Stimulated activated memory B cell treated with anti-CD40 and anti-IgM and Interleukin-4, amounts not matched to agents 10 μg/mL and 1 μg/mL and 100 μg/mL, for 72 hours (primary cell): ENCODE measurements around the gene ATXN8OS.
"Not testable (repeated sequence)": the region's sequence is repeated elsewhere in the genome, so short reads cannot be mapped to it uniquely, and the experiment has no call there.

Source experiments
- ATAC-seq: fragments of 150-1000 bp; cut with Tn5 transposase; 2 replicates; pipeline ENCODE4 v1.10.0; 2021
- H3K27ac Mint-ChIP-seq: one replicate; pipeline ENCODE4 v1.8.0; 2022; ENCODE audit warnings: mild to moderate bottlenecking, mixed read lengths
- H3K27me3 Mint-ChIP-seq: one replicate; pipeline ENCODE4 v1.8.0; 2022; ENCODE audit warnings: mixed read lengths
- H3K36me3 Mint-ChIP-seq: one replicate; pipeline ENCODE4 v1.8.0; 2022; ENCODE audit warnings: mixed read lengths
- H3K4me1 Mint-ChIP-seq: one replicate; pipeline ENCODE4 v1.8.0; 2022; ENCODE audit warnings: mixed read lengths
- H3K4me3 Mint-ChIP-seq: one replicate; pipeline ENCODE4 v1.8.0; 2022; ENCODE audit warnings: mild to moderate bottlenecking, moderate library complexity, mixed read lengths
- H3K9me3 Mint-ChIP-seq: one replicate; pipeline ENCODE4 v1.8.0; 2022; ENCODE audit warnings: mixed read lengths

The ATXN8OS gene

DNA sequence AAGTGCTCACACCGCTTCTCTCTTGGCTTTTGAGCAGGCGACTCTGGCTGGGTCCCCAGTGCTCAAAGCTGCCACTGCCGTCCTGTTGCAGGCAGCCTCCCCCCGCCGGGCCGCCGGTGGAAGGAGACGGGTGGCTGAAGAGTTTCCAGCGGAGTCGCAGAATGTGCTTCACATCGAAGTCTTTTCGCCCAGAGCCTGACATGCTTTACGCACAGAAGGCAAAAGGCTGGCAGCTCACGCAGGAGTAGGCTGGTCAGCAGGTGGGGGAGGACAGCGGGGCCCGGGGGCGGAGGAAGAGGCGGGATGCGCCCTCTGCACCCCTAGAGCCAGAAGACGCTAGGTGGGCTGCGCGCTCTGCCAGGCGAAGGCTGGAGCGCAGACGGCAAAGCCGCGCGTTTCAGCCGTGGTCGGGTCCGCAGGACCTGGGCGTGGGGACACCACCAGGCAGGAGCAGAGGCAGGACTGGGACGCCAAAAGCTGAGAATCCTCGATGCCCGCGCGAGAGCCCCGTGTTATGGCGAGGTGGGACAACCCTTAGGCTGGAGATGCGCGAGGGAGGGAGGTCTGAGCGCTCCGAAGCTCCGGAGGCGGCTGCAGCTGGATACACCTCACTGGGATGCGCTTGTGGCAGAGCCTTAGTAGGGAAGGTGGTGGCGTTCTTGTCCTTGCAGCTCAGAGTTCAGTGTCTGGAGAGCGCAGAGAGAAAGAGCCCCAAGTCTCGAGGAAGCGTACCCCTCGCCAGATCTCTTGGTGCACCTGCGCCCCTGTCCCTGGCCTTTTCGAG, at the start of gene ATXN8OS:
Gene ATXN8OS (plus strand): TSS at position 329 of the 784 bp plus-strand sequence.
- peaks cover 13% of the 10 kb centered on the region for H3K9me3 Mint-ChIP-seq
- H3K27me3 Mint-ChIP-seq = no peaks in the 10 kb centered on the region
- no peaks in the 10 kb centered on the region for H3K36me3 Mint-ChIP-seq
- peak; percentile 45 for ATAC-seq
- H3K27ac Mint-ChIP-seq = no peak within 1 kb of the TSS
- H3K4me3 Mint-ChIP-seq = no peak within 1 kb of the TSS
- H3K4me1 Mint-ChIP-seq = no peaks in the 10 kb centered on the region

DNA sequence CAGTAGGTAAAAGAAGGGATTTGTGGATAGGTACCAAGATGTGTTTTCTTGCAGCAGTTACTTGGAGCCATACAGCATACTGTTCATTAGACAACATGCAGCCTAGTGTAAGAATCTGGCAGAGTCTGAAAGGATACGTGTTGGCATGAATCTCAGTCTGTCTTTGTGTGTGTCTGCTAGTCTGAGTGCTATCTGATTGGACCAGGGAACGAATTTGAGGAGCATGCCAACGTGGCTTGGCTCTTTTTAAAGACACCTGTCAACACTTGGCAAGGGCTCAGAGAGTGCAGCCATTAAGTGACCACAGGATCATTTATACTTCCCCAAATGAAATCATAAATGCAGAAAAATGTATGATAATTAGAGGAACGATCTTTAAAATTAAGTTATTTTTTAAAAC, 27.6 kb upstream of the ATXN8OS start:
- no peak for ATAC-seq
- no peak overlapping the region for H3K27ac Mint-ChIP-seq
- no peak overlapping the region for H3K4me3 Mint-ChIP-seq
- peaks cover 5% of the 10 kb centered on the region for H3K9me3 Mint-ChIP-seq
- H3K36me3 Mint-ChIP-seq = no peaks in the 10 kb centered on the region
- no peaks in the 10 kb centered on the region for H3K27me3 Mint-ChIP-seq
- no peaks in the 10 kb centered on the region for H3K4me1 Mint-ChIP-seq

DNA sequence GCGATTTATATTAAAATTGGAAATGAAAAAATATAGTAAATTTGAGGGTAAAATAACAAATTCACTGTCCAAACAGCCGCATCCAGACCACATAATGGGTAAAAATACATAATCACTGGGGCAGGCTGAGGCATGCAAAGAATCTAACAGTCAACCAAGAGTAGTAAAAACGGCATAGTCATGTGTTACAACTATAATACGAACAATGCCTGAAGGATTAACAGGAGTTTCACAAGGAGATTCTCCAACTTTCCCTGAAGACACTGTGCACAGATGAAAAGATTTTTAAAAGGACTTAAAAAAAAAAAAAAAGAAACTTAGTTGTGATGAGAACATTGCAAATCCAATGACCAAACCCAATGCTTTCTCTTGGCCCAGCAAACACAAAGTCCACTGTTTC, 20.4 kb upstream of the ATXN8OS start:
- Mint-ChIP-seq H3K4me3 (no peak overlapping the region), H3K4me1 (no peaks in the 10 kb centered on the region), H3K27me3 (no peaks in the 10 kb centered on the region), H3K9me3 (peaks cover 11% of the 10 kb centered on the region), H3K36me3 (no peaks in the 10 kb centered on the region), H3K27ac (no peak overlapping the region)
- ATAC-seq = no peak

DNA sequence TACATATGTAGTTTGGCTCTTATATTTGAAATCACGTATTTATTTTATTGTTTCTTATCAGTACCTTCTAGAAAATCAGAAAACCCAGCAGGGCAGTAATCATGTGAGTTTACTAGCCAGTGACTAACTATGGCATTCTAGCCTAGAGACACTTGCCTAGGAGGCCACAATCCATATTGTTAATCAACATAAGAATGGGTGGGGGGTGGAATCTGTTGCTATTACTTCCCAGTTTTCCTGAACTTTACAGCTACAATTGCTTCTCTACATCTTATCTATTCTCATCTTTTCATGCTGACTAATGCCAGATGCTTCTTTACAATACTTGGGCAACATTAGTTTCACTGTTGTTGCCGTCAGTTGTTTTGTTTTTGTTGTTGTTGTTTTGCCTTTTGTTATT, 18.7 kb upstream of the ATXN8OS start:
- Mint-ChIP-seq H3K9me3 (peaks cover 11% of the 10 kb centered on the region), H3K4me1 (no peaks in the 10 kb centered on the region), H3K27ac (no peak overlapping the region), H3K27me3 (no peaks in the 10 kb centered on the region), H3K36me3 (no peaks in the 10 kb centered on the region), H3K4me3 (no peak overlapping the region)
- no peak for ATAC-seq

DNA sequence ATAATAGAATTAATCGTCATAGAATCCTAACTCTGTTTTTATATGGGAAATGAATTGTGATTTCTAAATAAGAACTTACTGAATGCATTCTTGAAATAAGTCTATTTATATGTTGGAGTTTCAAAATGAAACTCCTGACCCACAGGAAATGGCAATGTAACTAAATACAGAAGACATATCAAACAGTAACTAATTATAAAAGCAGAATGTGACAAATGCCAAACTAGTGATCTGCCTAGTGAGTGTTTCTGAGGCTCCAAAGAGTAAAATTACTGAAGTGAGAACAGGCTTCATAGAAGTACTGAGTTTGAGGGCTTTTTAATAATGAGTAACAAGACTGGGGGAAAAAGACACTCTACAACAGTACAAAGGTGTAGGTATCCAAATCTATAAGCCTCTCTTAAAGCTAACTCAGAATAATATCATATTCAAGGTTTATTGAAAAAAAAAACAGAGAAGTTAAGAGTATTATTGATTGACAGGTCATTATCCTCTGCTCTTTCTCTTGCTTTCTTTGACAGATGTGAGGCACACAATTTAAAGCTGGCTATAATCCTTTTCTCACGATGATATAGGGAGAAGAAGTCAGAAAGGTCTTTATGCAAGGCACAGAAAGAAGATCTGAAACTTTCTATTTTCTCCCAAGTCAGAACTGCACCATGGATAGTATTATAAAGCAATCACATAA, 17.4 kb upstream of the ATXN8OS start:
- Mint-ChIP-seq H3K9me3 (peaks cover 8% of the 10 kb centered on the region), H3K27ac (no peak overlapping the region), H3K36me3 (no peaks in the 10 kb centered on the region), H3K4me3 (no peak overlapping the region), H3K4me1 (no peaks in the 10 kb centered on the region), H3K27me3 (no peaks in the 10 kb centered on the region)
- no peak for ATAC-seq

DNA sequence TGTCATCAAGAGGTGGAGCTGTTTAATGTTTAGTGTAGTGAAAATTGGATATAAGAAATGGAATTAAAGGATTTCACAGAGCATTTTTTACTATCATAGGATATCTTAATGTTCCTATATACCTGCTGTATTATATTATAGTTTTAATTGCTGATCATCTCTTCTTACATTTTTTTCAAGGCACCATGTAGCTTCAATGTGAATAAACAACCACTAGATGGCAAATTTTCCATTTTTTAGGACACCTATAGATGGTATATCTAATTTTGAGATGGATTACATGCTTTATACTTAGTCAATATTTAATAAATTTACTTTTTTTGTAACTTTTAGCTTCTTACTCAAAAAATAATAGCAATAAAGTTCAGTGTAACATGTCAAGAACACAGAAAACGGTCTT, 9.0 kb upstream of the ATXN8OS start:
- Mint-ChIP-seq H3K36me3 (no peaks in the 10 kb centered on the region), H3K4me1 (no peaks in the 10 kb centered on the region), H3K27me3 (no peaks in the 10 kb centered on the region), H3K4me3 (no peak overlapping the region), H3K27ac (no peak overlapping the region), H3K9me3 (peaks cover 5% of the 10 kb centered on the region)
- ATAC-seq = no peak

DNA sequence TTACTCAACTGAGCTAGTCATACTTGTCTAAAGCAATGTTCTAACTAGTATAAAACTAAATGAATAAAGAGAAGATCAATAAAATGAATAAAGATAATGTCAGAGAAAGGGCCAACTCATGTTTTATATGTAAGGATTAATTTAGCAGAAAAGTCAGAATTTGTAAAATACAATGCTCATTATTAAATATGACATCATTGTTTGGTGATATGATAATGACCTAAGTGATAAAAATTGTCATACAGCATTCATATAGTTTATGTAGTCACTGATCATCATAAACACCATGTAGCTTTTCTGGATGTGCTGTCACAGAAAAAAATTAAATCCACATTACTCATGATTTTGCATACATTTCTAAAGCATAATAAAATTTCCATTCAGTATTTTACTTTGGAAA, 3.1 kb upstream of the ATXN8OS start:
- Mint-ChIP-seq H3K27ac (no peak overlapping the region), H3K36me3 (no peaks in the 10 kb centered on the region), H3K9me3 (peaks cover 7% of the 10 kb centered on the region), H3K4me3 (no peak overlapping the region), H3K27me3 (no peaks in the 10 kb centered on the region), H3K4me1 (no peaks in the 10 kb centered on the region)
- ATAC-seq = no peak

DNA sequence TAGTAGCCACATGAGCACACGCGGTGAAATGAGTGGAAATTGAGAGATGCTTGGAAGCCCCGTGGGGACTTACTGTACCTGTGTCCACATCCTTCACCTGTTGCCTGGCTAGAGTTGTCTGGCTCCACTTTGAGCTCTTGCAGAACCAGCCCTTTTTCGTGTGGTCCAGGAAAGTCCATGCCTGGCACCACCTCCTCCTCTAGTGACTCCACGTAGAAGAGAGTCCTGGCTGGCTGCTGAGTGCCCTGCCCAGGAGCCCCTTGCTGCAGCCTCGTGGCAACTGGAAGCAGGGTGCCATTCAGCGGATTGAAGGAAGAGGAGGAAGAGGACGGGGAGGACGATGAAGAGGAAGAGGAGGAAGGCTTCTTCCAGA, 515 bp upstream of the ATXN8OS start:
- no peak for ATAC-seq

DNA sequence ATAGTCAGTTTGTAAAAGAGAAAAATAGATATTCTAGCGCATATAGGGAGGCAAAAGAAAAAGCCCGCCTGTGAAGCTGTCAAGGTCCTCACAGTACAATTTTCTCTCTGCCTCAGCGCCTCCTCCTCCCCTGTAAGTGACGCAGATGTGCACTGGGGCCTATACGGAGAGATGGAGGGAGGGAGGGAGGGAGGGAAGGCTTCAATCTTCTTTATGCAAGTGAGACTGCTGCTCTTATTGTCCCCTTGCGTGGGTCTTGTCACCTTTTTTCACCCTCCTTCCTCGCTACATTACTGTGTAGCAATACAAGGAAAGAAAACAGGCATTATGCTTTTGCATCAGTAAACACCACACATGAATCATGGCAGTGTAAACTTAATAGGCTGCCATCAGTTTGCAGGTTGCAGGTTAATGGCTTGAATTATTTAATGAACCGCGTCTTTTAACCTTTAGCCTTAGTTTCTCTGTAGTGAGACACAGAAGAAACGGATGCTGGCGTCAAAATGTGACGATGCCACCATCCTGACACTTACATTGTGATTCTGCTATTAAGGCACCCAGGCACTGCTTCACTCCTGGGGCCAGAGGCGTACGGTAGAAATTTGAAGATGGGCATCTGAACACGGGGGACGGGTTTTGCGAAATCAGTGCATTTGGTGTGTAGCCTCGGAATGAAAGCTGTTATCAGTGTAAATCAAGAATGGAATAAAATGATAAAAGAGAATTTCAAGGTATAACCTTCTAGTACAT, 905 bp downstream of the ATXN8OS start, which contains the start of gene KLHL1:
Gene KLHL1 (minus strand): TSS at position 97 of the 750 bp plus-strand sequence. CDS start 753 bp downstream, outside the sequence.
- H3K27me3 Mint-ChIP-seq = no peaks in the 10 kb centered on the region

More for the DNA sequence above, 515 bp upstream of the ATXN8OS start:
- no peak overlapping the region for H3K4me3 Mint-ChIP-seq
- no peaks in the 10 kb centered on the region for H3K27me3 Mint-ChIP-seq
- no peaks in the 10 kb centered on the region for H3K36me3 Mint-ChIP-seq
- H3K4me1 Mint-ChIP-seq = no peaks in the 10 kb centered on the region
- peaks cover 13% of the 10 kb centered on the region for H3K9me3 Mint-ChIP-seq
- no peak overlapping the region for H3K27ac Mint-ChIP-seq

DNA sequence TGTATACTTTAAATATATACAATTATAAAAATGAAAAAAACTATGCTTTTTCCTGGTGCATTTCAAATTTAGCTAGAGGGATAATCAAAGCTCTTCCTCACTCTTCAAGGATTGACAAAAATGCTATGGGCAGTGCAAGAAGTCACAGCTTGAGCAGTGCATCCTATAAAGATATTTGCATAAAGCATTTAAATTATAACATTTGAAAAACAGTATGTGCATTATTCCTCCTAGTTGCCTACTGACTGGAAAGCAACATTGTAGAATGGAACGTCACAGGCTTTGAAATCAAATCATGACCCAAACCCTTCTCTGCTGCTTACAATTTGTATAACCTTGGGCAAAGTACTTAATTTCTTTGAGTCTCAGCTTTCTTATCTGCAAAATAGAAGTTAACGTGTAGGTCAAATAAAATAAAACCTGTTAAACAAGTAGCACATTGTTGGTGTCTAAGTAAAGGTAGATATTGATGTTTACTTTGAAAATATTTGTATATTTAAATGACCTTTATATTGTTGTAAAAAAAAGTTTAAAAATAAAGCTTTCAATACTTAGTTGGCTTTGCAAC, 9.8 kb downstream of the ATXN8OS start:
- H3K27ac Mint-ChIP-seq = no peak overlapping the region
- no peaks in the 10 kb centered on the region for H3K4me1 Mint-ChIP-seq
- ATAC-seq = no peak
- no peaks in the 10 kb centered on the region for H3K27me3 Mint-ChIP-seq
- no peaks in the 10 kb centered on the region for H3K9me3 Mint-ChIP-seq
- H3K36me3 Mint-ChIP-seq = no peaks in the 10 kb centered on the region
- no peak overlapping the region for H3K4me3 Mint-ChIP-seq

More for the DNA sequence above, 905 bp downstream of the ATXN8OS start, which contains the start of gene KLHL1:
- H3K9me3 Mint-ChIP-seq = peaks cover 8% of the 10 kb centered on the region
- no peaks in the 10 kb centered on the region for H3K4me1 Mint-ChIP-seq
- H3K36me3 Mint-ChIP-seq = no peaks in the 10 kb centered on the region
- no peak for ATAC-seq
- H3K27ac Mint-ChIP-seq = no peak within 1 kb of the TSS
- no peak within 1 kb of the TSS for H3K4me3 Mint-ChIP-seq

DNA sequence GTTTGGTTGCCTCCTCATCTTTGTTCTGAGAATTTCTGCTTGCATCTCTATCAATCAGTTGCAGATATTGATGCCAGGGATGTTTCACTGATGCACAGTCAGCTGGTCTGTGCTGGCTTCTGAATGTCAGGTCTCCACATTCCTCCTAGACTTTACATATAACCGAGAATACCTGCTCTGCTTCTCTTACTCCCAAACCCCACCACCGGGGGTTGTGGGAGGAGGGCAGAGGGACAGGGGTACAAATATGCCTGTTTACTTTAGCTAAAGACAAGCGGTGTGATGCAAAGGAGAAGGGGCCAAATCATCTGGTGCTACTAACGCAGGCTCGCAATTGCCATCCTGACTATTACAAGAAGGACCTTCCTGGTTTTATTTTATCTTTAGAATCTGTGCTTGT, 18.1 kb downstream of the ATXN8OS start:
- H3K36me3 Mint-ChIP-seq = no peaks in the 10 kb centered on the region
- H3K27ac Mint-ChIP-seq = no peak overlapping the region
- ATAC-seq = no peak

DNA sequence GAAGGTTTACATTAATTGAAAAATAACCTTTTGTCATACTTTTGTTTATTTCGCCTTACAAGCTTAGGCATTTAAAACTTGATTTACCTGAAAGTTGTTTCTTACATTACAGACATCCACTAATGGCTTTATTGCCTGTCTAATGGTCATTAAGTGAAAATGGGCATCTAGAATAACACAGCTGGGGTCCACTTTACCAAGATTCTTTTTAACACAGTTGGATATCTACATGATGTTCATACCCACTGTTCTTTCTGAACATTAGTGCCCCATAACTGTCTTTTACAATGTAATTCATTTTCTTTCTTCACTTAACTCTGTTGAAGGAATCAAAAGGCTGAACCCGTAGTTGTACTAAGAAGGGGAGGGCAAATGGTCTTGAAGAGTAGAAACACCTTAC, 20.5 kb downstream of the ATXN8OS start:
- H3K4me1 Mint-ChIP-seq = no peaks in the 10 kb centered on the region
- H3K27me3 Mint-ChIP-seq = no peaks in the 10 kb centered on the region
- H3K36me3 Mint-ChIP-seq = no peaks in the 10 kb centered on the region
- no peak for ATAC-seq
- H3K9me3 Mint-ChIP-seq = peaks cover 4% of the 10 kb centered on the region
- H3K4me3 Mint-ChIP-seq = no peak overlapping the region
- H3K27ac Mint-ChIP-seq = no peak overlapping the region

More for the DNA sequence above, 18.1 kb downstream of the ATXN8OS start:
- H3K9me3 Mint-ChIP-seq = peaks cover 4% of the 10 kb centered on the region
- H3K4me3 Mint-ChIP-seq = no peak overlapping the region
- no peaks in the 10 kb centered on the region for H3K27me3 Mint-ChIP-seq
- no peaks in the 10 kb centered on the region for H3K4me1 Mint-ChIP-seq

DNA sequence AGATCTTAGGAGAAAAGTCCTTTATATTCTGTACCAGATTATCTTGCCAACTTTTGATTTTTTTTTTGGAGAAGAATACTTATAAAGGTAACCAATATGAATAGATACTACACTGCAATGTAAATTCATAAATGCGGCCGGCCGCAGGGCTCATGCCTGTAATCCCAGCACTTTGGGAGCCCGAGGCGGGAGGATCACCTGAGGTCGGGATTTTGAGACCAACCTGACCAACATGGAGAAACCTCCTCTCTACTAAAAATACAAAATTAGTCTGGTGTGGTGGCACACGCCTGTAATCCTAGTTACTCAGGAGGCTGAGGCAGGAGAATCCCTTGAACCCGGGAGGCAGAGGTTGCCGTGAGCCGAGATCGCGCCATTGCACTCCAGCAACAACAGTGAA, 35.0 kb downstream of the ATXN8OS start:
- H3K9me3 Mint-ChIP-seq, H3K4me3 Mint-ChIP-seq, H3K27ac Mint-ChIP-seq, ATAC-seq, H3K4me1 Mint-ChIP-seq, H3K27me3 Mint-ChIP-seq, H3K36me3 Mint-ChIP-seq: not testable (repeated sequence)

DNA sequence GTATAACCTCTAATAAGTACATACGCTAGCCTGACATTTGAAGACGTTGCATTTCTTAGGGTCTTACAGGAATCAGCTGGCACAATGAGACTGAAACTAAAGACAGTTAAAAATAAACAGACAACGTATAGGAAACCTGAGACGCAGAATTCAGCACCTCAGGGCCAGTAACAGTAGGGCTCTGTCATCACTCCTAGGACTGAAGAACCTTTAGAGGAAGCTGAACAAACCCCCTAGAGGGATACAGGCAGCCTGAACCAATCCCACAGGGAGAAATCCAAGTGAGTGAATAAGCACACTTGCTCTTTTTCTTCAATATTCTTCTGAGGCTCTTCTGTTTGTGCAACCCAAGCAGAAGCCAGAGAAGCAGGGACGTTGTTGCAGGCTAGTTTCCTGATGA, 54.5 kb downstream of the ATXN8OS start:
- no peak overlapping the region for H3K4me3 Mint-ChIP-seq
- H3K27me3 Mint-ChIP-seq = no peaks in the 10 kb centered on the region
- H3K27ac Mint-ChIP-seq = no peak overlapping the region
- no peaks in the 10 kb centered on the region for H3K36me3 Mint-ChIP-seq
- no peak for ATAC-seq
- H3K9me3 Mint-ChIP-seq = peaks cover 2% of the 10 kb centered on the region
- no peaks in the 10 kb centered on the region for H3K4me1 Mint-ChIP-seq

DNA sequence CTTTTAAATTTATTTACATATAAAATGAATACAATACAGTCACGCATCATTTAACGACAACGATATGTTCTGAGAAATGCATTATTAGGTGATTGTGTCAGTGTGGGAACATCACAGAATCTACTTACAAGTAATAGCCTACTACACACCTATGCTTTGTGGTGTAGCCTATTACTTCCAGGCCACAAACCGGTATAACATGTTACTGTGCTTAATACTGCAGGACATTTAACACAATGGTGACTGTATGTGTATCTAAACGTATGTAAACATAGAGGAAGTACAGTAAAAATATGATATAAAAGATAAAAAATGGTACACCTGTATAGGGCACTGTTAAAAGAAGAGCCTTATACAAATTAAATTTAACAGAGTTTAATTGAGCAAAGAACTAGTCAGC, 63.1 kb downstream of the ATXN8OS start:
- Mint-ChIP-seq H3K27me3 (no peaks in the 10 kb centered on the region), H3K4me3 (no peak overlapping the region), H3K27ac (no peak overlapping the region), H3K9me3 (peaks cover 4% of the 10 kb centered on the region), H3K4me1 (no peaks in the 10 kb centered on the region), H3K36me3 (no peaks in the 10 kb centered on the region)
- ATAC-seq = no peak
